ENCODE data around the gene OGFOD3.

Gene OGFOD3

DNA sequence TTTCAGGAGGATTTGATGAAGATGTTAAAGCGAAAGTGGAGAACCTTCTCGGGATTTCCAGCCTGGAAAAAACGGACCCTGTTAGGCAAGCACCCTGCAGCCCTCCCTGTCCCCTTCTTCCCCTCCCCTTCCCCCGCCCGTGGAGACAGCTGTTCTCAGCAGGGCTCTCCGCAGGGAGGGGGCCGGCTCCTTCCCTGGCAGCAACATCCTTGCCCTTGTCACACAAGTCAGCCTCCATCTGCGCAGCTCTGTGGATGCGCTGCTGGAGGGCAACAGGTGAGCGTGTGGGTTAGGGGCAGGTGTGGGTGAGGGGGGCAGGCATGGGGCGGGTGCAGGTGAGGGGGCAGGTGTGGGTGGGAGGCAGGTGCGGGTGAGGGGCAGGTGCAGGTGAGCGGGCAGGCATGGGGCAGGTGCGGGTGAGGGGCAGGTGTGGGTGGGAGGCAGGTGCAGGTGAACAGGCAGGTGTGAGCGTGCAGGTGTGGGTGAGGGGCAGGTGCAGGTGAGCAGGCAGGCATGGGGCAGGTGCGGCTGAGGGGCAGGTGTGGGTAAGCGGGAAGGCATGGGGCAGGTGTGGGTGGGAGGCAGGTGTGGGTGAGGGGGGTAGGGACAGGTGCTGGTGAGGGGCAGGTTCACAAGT lies 22.7 kb upstream of the OGFOD3 start:
- H3K9ac ChIP-seq (ENCODE audit: low read length in 5 of 5) = no peak overlapping the region
- peaks cover 0 to 57% (median 26%) of the 10 kb centered on the region in 5 donors for H3K4me1 ChIP-seq (ENCODE audit: control insufficient read depth in 5 of 5, insufficient read depth in 5 of 5, low read length in 5 of 5)
- H3K4me3 ChIP-seq (ENCODE audit: low read depth in 1 of 5, low read length in 5 of 5) = peak overlapping the region in 1 of 5 donors; percentile 17
- H3K27me3 ChIP-seq (ENCODE audit: control insufficient read depth in 5 of 5, insufficient read depth in 4 of 5, low read length in 5 of 5) = no peaks in the 10 kb centered on the region
- H3K27ac ChIP-seq (ENCODE audit: low read depth, low read length) = peak overlapping the region; percentile 23
- H3K36me3 ChIP-seq (ENCODE audit: control insufficient read depth in 5 of 5, insufficient read depth in 5 of 5, low read length in 5 of 5) = peaks cover 0 to 61% (median 38%) of the 10 kb centered on the region in 5 donors
- H3K9me3 ChIP-seq (ENCODE audit: control insufficient read depth in 5 of 5, low read length in 5 of 5) = no peaks in the 10 kb centered on the region

DNA sequence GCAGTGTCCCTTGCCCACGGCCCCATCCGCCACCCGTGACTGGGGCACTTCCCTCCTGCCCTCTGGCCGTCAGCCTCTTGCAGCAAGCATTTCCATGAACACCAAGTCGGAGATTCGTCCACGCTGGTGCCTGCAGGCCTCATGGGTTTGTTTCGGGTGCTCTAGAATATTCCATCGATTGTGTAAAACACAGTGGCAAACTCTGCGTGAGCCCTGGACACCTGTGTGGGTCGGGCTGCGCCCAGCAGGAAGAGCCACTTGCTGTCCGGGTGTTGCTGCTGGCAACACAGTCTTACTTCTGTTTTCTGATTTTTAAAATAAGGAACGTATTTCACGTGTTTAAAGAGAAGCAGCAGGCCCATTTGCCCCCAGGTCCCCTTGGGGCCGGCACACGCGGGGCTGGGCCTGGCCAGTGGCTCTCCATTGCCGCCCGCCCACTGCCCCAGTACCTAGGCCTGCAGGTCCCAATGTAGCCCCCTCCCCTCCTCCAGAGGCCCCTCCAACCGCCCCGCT lies 22.1 kb upstream of the OGFOD3 start:
- H3K27ac ChIP-seq (ENCODE audit: low read depth, low read length) = peak overlapping the region; percentile 23
- H3K4me3 ChIP-seq (ENCODE audit: low read depth in 1 of 5, low read length in 5 of 5) = peak overlapping the region in 1 of 5 donors; percentile 17
- H3K9ac ChIP-seq (ENCODE audit: low read length in 5 of 5) = no peak overlapping the region
- no peaks in the 10 kb centered on the region for H3K27me3 ChIP-seq (ENCODE audit: control insufficient read depth in 5 of 5, insufficient read depth in 4 of 5, low read length in 5 of 5)
- H3K4me1 ChIP-seq (ENCODE audit: control insufficient read depth in 5 of 5, insufficient read depth in 5 of 5, low read length in 5 of 5) = peaks cover 0 to 51% (median 24%) of the 10 kb centered on the region in 5 donors
- peaks cover 0 to 60% (median 43%) of the 10 kb centered on the region in 5 donors for H3K36me3 ChIP-seq (ENCODE audit: control insufficient read depth in 5 of 5, insufficient read depth in 5 of 5, low read length in 5 of 5)
- H3K9me3 ChIP-seq (ENCODE audit: control insufficient read depth in 5 of 5, low read length in 5 of 5) = no peaks in the 10 kb centered on the region

DNA sequence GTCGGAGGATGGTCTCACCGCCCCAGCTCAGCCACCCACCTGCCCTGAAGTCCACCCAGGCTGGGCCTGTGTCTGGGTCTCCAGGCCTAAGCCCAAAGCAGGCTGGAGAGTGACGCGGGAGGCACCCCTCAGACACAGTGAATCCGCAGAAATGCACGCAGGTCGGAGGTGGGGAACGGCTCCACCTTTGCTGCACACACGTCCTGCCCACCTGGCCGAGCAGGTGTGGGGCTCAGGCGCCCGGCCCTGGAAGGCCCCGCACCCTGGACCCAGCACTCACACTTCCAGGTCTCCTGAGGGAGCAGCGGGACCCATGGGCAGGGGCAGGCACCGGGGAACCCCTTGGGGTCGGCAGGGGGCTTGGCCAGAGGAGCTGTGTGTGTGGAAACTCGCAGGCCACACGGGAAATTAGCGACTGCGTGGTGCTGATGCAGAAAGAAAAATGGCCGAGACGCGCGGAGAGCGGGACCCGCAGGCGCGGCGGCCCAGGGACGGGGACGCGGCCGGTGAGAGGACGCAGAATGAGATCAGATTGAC lies 21.5 kb upstream of the OGFOD3 start:
- no peak overlapping the region for H3K27ac ChIP-seq (ENCODE audit: low read depth, low read length)
- H3K4me3 ChIP-seq (ENCODE audit: low read depth in 1 of 5, low read length in 5 of 5) = no peak overlapping the region
- peaks cover 0 to 58% (median 47%) of the 10 kb centered on the region in 5 donors for H3K36me3 ChIP-seq (ENCODE audit: control insufficient read depth in 5 of 5, insufficient read depth in 5 of 5, low read length in 5 of 5)

DNA sequence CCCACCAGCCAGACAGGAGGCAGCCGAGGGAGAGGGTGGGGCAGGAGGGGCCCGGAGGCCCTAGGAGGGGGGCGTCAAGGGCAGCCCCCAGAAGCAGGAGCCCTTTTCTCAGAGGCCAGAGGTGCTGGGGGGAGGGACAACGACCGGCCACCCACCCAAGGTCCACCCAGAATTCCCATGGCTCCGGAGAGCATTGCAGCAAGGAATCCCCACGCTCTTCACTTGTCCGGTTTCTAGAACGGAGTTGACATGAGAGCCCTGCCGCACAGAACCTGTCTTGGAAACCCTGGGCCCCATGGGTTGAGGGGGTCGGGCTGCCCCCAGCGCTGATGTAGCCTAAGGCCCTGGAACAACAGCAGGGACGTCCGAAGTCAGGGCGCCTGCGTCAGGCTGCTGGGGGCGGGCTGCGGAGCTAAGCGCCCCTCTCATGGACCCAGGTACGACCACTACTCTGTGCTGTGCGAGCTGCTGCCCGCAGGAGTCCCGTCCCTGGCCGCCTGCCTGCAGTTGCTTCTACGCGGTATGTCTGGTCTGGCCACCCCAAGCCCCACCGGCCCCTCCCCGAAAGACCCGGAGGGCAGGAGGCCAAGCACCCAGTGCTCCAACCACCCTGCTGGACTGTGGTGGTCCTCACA lies 20.9 kb upstream of the OGFOD3 start:
- Histone ChIP-seq H3K27me3 (ENCODE audit: control insufficient read depth in 5 of 5, insufficient read depth in 4 of 5, low read length in 5 of 5) (no peaks in the 10 kb centered on the region), H3K9ac (ENCODE audit: low read length in 5 of 5) (no peak overlapping the region), H3K27ac (ENCODE audit: low read depth, low read length) (no peak overlapping the region), H3K4me3 (ENCODE audit: low read depth in 1 of 5, low read length in 5 of 5) (no peak overlapping the region), H3K36me3 (ENCODE audit: control insufficient read depth in 5 of 5, insufficient read depth in 5 of 5, low read length in 5 of 5) (peaks cover 0 to 52% (median 42%) of the 10 kb centered on the region in 5 donors), H3K9me3 (ENCODE audit: control insufficient read depth in 5 of 5, low read length in 5 of 5) (no peaks in the 10 kb centered on the region), H3K4me1 (ENCODE audit: control insufficient read depth in 5 of 5, insufficient read depth in 5 of 5, low read length in 5 of 5) (peaks cover 0 to 39% (median 18%) of the 10 kb centered on the region in 5 donors)

More for the DNA sequence above, 21.5 kb upstream of the OGFOD3 start:
- no peaks in the 10 kb centered on the region for H3K9me3 ChIP-seq (ENCODE audit: control insufficient read depth in 5 of 5, low read length in 5 of 5)
- no peak overlapping the region for H3K9ac ChIP-seq (ENCODE audit: low read length in 5 of 5)
- no peaks in the 10 kb centered on the region for H3K27me3 ChIP-seq (ENCODE audit: control insufficient read depth in 5 of 5, insufficient read depth in 4 of 5, low read length in 5 of 5)
- peaks cover 0 to 45% (median 18%) of the 10 kb centered on the region in 5 donors for H3K4me1 ChIP-seq (ENCODE audit: control insufficient read depth in 5 of 5, insufficient read depth in 5 of 5, low read length in 5 of 5)

DNA sequence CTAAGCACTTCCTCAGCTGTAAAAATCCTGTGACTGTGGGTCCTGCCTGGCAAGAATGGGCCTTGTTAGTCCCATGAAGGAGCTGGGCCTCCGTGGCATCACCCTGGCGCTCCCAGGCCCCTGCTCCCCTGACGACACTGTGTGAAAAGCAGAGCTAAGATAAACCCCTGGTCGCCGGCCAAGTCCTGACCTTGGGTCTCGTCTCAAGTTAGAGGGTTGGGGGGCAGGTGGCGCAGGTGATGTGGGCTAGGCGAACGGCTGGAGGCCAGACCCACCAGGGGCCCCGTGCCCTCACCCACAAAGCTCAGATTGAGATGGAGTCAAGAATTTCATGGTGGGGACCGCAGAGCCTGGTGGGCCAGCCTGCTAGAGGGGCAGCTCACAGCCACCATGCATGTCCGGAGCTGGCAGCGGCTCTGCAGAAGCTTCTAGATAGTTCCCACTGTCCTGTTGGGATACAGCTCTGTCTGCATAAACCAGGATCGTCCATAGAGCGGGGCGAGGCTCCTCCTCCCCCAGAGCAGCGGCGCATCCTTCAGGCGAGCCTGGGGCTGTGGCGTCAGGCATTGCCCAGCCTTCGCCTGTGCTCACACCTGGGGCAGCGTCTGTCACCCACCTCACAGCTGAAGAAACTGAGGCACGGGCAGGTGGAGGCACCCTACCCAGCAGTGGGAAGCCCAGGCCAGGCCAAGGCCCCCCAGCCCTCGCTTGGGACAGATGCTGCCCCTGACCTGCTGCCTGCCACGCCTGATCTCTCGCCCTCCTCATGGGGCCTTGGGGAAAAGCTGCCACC lies 20.2 kb upstream of the OGFOD3 start:
- H3K27me3 ChIP-seq (ENCODE audit: control insufficient read depth in 5 of 5, insufficient read depth in 4 of 5, low read length in 5 of 5) = no peaks in the 10 kb centered on the region
- H3K9ac ChIP-seq (ENCODE audit: low read length in 5 of 5) = no peak overlapping the region
- peaks cover 0 to 32% (median 13%) of the 10 kb centered on the region in 5 donors for H3K4me1 ChIP-seq (ENCODE audit: control insufficient read depth in 5 of 5, insufficient read depth in 5 of 5, low read length in 5 of 5)
- no peak overlapping the region for H3K27ac ChIP-seq (ENCODE audit: low read depth, low read length)
- H3K36me3 ChIP-seq (ENCODE audit: control insufficient read depth in 5 of 5, insufficient read depth in 5 of 5, low read length in 5 of 5) = peaks cover 0 to 45% (median 40%) of the 10 kb centered on the region in 5 donors
- no peaks in the 10 kb centered on the region for H3K9me3 ChIP-seq (ENCODE audit: control insufficient read depth in 5 of 5, low read length in 5 of 5)
- H3K4me3 ChIP-seq (ENCODE audit: low read depth in 1 of 5, low read length in 5 of 5) = no peak overlapping the region

DNA sequence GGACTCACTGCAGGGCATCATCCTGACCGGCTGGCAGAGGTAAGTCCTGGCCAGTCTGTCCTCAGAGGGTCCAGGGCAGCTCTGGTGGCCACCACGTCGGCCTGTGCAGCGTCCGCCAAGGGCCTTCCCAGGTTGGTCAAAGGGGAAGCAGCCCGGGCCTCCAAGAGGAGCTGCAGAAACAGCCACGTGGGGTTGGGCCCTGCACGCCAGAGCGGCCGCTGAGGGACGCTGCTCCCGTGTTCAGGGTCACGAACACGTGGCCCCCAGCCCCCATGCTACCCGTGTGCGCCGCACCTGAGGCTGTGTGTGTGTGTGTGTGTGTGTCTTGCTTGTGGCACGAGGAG lies 18.9 kb upstream of the OGFOD3 start:
- no peak overlapping the region for H3K27ac ChIP-seq (ENCODE audit: low read depth, low read length)
- peaks cover 0 to 36% (median 29%) of the 10 kb centered on the region in 5 donors for H3K36me3 ChIP-seq (ENCODE audit: control insufficient read depth in 5 of 5, insufficient read depth in 5 of 5, low read length in 5 of 5)
- peaks cover 0 to 19% (median 5%) of the 10 kb centered on the region in 5 donors for H3K4me1 ChIP-seq (ENCODE audit: control insufficient read depth in 5 of 5, insufficient read depth in 5 of 5, low read length in 5 of 5)
- H3K27me3 ChIP-seq (ENCODE audit: control insufficient read depth in 5 of 5, insufficient read depth in 4 of 5, low read length in 5 of 5) = no peaks in the 10 kb centered on the region
- no peak overlapping the region for H3K9ac ChIP-seq (ENCODE audit: low read length in 5 of 5)
- H3K4me3 ChIP-seq (ENCODE audit: low read depth in 1 of 5, low read length in 5 of 5) = no peak overlapping the region
- H3K9me3 ChIP-seq (ENCODE audit: control insufficient read depth in 5 of 5, low read length in 5 of 5) = no peaks in the 10 kb centered on the region

DNA sequence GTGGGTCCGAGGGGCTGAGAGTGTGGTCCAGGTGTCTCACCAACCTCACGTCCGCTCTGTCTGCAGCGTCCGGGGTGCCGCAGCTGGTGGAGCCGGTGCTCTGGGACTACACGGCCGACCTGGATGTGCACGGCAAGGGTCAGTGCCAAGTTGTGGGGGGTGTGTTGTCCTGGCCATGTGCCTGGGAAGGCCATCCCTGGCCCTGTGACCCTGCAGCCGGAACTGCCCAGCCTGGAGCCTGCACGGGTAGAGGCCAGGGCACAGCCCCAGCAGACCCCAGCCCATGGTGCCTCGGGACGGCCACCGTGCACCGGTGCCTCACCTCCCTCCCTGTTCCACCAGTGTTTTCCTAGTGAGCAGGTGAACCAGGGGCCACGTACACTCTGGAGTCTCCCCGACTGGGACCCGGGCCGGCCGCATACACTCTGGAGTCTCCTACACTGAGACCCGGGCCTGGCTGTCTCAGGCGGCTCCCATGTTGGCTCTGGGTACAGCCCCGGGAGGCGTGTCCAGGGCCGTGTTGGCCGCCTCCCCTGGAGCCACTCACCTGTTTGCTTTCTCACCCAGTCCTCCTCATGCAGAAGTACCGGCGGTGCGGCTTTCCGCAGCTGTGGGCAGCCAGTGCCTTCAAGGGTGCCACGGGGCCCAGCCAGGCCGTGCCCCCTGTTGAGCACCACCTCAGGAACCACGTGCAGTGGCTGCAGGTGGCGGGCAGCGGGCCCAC lies 18.4 kb upstream of the OGFOD3 start:
- Histone ChIP-seq H3K4me3 (ENCODE audit: low read depth in 1 of 5, low read length in 5 of 5) (no peak overlapping the region), H3K36me3 (ENCODE audit: control insufficient read depth in 5 of 5, insufficient read depth in 5 of 5, low read length in 5 of 5) (peaks cover 0 to 31% (median 26%) of the 10 kb centered on the region in 5 donors), H3K27ac (ENCODE audit: low read depth, low read length) (no peak overlapping the region), H3K9ac (ENCODE audit: low read length in 5 of 5) (no peak overlapping the region), H3K4me1 (ENCODE audit: control insufficient read depth in 5 of 5, insufficient read depth in 5 of 5, low read length in 5 of 5) (peaks cover 0 to 16% (median 5%) of the 10 kb centered on the region in 5 donors), H3K27me3 (ENCODE audit: control insufficient read depth in 5 of 5, insufficient read depth in 4 of 5, low read length in 5 of 5) (no peaks in the 10 kb centered on the region), H3K9me3 (ENCODE audit: control insufficient read depth in 5 of 5, low read length in 5 of 5) (no peaks in the 10 kb centered on the region)

DNA sequence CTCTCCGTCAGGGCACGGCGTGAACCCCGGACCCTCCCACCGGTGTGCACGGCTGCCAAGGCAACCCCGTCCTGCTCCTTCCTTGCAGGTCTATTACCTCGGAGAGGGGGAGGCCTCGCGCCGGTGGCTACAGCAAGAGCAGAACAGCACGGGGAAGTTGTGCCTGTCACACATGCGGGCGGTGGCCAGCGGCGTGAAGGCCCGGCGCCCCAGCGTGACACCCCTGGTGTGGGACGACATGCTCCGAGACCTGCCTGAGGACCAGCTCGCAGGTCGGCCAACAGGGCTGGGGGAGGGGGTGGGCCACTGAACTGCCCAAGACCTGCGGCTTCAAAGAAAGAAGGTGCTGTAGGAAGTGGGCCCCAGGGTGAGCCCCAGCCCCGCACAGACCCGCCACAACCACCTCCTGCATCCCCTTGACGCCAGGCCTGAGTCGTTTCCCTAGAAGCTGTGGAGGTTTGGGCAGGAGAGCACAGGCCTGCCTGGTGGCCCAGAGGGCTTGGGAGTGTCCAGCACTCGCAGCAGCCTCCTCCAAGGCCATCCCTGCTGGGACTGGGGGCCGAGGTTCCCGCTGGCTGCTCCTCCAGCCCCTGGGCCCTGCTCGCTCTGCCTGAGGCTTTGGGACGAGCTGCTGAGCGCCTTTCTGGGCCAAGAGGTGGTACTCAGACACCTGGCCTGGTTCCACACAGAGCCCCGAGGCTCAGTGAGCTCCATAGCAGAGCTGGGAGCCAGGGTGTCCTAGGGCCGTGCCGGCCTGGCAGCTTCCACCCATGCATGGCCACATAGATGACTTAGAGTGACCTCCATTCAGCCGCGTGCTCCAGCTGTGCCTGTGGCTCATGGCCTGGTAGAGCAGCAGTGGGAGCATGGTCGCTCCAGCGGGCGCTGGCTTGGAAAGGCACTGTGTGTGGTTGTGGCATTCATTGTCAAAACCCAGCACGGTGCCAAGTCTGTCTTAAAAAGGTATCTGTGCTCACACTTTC lies 17.5 kb upstream of the OGFOD3 start:
- H3K27ac ChIP-seq (ENCODE audit: low read depth, low read length) = no peak overlapping the region
- no peaks in the 10 kb centered on the region for H3K27me3 ChIP-seq (ENCODE audit: control insufficient read depth in 5 of 5, insufficient read depth in 4 of 5, low read length in 5 of 5)
- no peak overlapping the region for H3K4me3 ChIP-seq (ENCODE audit: low read depth in 1 of 5, low read length in 5 of 5)
- H3K36me3 ChIP-seq (ENCODE audit: control insufficient read depth in 5 of 5, insufficient read depth in 5 of 5, low read length in 5 of 5) = peaks cover 0 to 30% (median 26%) of the 10 kb centered on the region in 5 donors
- H3K4me1 ChIP-seq (ENCODE audit: control insufficient read depth in 5 of 5, insufficient read depth in 5 of 5, low read length in 5 of 5) = peaks cover 0 to 11% (median 5%) of the 10 kb centered on the region in 5 donors
- no peaks in the 10 kb centered on the region for H3K9me3 ChIP-seq (ENCODE audit: control insufficient read depth in 5 of 5, low read length in 5 of 5)
- H3K9ac ChIP-seq (ENCODE audit: low read length in 5 of 5) = no peak overlapping the region
